Adipose tissue (tissue), 3 donors: ENCODE results near the gene CRIP1. TPM values are rescaled to one million over a fixed set of nuclear protein-coding genes. Genes with fewer than 3 reads are reported as not detected.

Experiments
- H3K27ac ChIP-seq: one replicate; pipeline ENCODE4 v1.5.1; 2013; ENCODE audit warnings: low read depth, low read length
- WGBS, 3 donors: extraction: QIAGEN DNeasy Blood & Tissue Kit; methylation state at CpG; one replicate each; pipeline ENCODE4 v1.1.7; 2013; 5-methylcytosine and 5-hydroxymethylcytosine counted together
- polyA plus RNA-seq, 3 donors: library from polyadenylated mRNA; stranded (reverse); fragments of 200-250 nt; gene quantifications; one replicate each; pipeline ENCODE4 v1.2.3, GENCODE V29; 2013
- donor health status: healthy with polysubstance abuse.
- donor health status: Bipolar disorder and iron deficiency.
- donor health status: healthy.

Gene CRIP1
- polyA plus RNA-seq, 3 donors, result 16.9 to 258 (median 122) TPM

GRCh38 chr14:105525861-105526775 lies 39.4 kb downstream of the CRIP1 start, which contains the start of gene TMEM121:
Gene TMEM121 (plus strand): TSS chr14:105526583. CDS start chr14:105528835, 2,252 bp downstream.
- 1 to 2% (median 2%) methylated on average over 23 to 82 of the region's 88 CpGs for WGBS, 3 donors
- no peak within 1 kb of the TSS for H3K27ac ChIP-seq

- 1 to 3% (median 2%) methylated on average over 31 to 48 of the region's 48 CpGs for WGBS, 3 donors
- no peak overlapping the region for H3K27ac ChIP-seq
Measured at GRCh38 chr14:105526776-105527380, 40.2 kb downstream of the CRIP1 start.

- 23 to 42% (median 24%) methylated on average over 18 to 23 of the region's 23 CpGs for WGBS, 3 donors
Measured at GRCh38 chr14:105527381-105527825, 40.7 kb downstream of the CRIP1 start.

GRCh38 chr14:105527826-105528585 lies 41.3 kb downstream of the CRIP1 start:
- 6 to 14% (median 10%) methylated on average over 53 to 67 of the region's 67 CpGs for WGBS, 3 donors
- H3K27ac ChIP-seq, result no peak overlapping the region

More at GRCh38 chr14:105527381-105527825, 40.7 kb downstream of the CRIP1 start:
- H3K27ac ChIP-seq, result no peak overlapping the region

- 13 to 29% (median 14%) methylated on average over 72 to 89 of the region's 89 CpGs for WGBS, 3 donors
- H3K27ac ChIP-seq, result no peak overlapping the region
Measured at GRCh38 chr14:105528586-105529318, 42.1 kb downstream of the CRIP1 start.

- H3K27ac ChIP-seq, result no peak overlapping the region
- WGBS, 3 donors, result 32 to 58% (median 42%) methylated on average over 20 to 24 of the region's 24 CpGs
Measured at GRCh38 chr14:105529319-105529568, 42.6 kb downstream of the CRIP1 start.

- no peak overlapping the region for H3K27ac ChIP-seq
- 35 to 65% (median 35%) methylated on average over 54 to 63 of the region's 63 CpGs for WGBS, 3 donors
Measured at GRCh38 chr14:105529569-105530284, 43.0 kb downstream of the CRIP1 start.

GRCh38 chr14:105530285-105531087 lies 43.8 kb downstream of the CRIP1 start:
- no peak overlapping the region for H3K27ac ChIP-seq
- 61 to 78% (median 75%) methylated on average over 19 of the region's 19 CpGs for WGBS, 3 donors

GRCh38 chr14:105531088-105531893 lies 44.6 kb downstream of the CRIP1 start:
- WGBS, 3 donors, result 92 to 95% (median 92%) methylated on average over 30 of the region's 30 CpGs
- H3K27ac ChIP-seq, result no peak overlapping the region

- H3K27ac ChIP-seq, result no peak overlapping the region
- WGBS, 3 donors, result 84 to 86% (median 85%) methylated on average over 19 of the region's 19 CpGs
Measured at GRCh38 chr14:105531894-105532623, 45.4 kb downstream of the CRIP1 start.

GRCh38 chr14:105532735-105533141 lies 46.1 kb downstream of the CRIP1 start:
- 56 to 67% (median 60%) methylated on average over 9 to 10 of the region's 10 CpGs for WGBS, 3 donors
- no peak overlapping the region for H3K27ac ChIP-seq

GRCh38 chr14:105533391-105533790 lies 46.7 kb downstream of the CRIP1 start:
- 72 to 87% (median 81%) methylated on average over 9 of the region's 9 CpGs for WGBS, 3 donors
- no peak overlapping the region for H3K27ac ChIP-seq

- WGBS, 3 donors, result 66 to 74% (median 70%) methylated on average over 21 of the region's 21 CpGs
- H3K27ac ChIP-seq, result no peak overlapping the region
Measured at GRCh38 chr14:105533811-105534498, 47.3 kb downstream of the CRIP1 start.

GRCh38 chr14:105534586-105534985 lies 47.9 kb downstream of the CRIP1 start:
- WGBS, 3 donors, result 58 to 63% (median 61%) methylated on average over 12 to 13 of the region's 13 CpGs

GRCh38 chr14:105536051-105536450 lies 49.4 kb downstream of the CRIP1 start:
- 75 to 79% (median 78%) methylated on average over 7 of the region's 7 CpGs for WGBS, 3 donors
- no peak overlapping the region for H3K27ac ChIP-seq

More at GRCh38 chr14:105534586-105534985, 47.9 kb downstream of the CRIP1 start:
- no peak overlapping the region for H3K27ac ChIP-seq
